HG03066 (cell line): ENCODE measurements around the gene TOR4A.
"Not testable (repeated sequence)": the region's sequence is repeated elsewhere in the genome, so short reads cannot be mapped to it uniquely, and the experiment has no call there.

Experiments used
- ATAC-seq: cut with Tn5 transposase; IDR thresholded peaks from one replicate; pipeline ENCODE4 v1.9.1; 2021; ENCODE audit warnings: low read depth; ENCODE audit not compliant: unreplicated experiment

TOR4A gene

GRCh38 chr9:137315581-137316011 lies 38.1 kb downstream of the TOR4A start:
- no peak for ATAC-seq

GRCh38 chr9:137316012-137316981 lies 38.8 kb downstream of the TOR4A start:
- ATAC-seq: no peak

- no peak for ATAC-seq
Observed at GRCh38 chr9:137317021-137317717, 39.6 kb downstream of the TOR4A start.

- no peak for ATAC-seq
Observed at GRCh38 chr9:137317718-137318511, 40.4 kb downstream of the TOR4A start.

GRCh38 chr9:137318602-137319001 lies 41.1 kb downstream of the TOR4A start:
- ATAC-seq: no peak

- ATAC-seq: no peak
Observed at GRCh38 chr9:137319011-137319738, 41.6 kb downstream of the TOR4A start.

- no peak for ATAC-seq
Observed at GRCh38 chr9:137319739-137320551, 42.4 kb downstream of the TOR4A start.

GRCh38 chr9:137320555-137321384 lies 43.2 kb downstream of the TOR4A start:
- ATAC-seq: no peak

- no peak for ATAC-seq
Observed at GRCh38 chr9:137321726-137322361, 44.3 kb downstream of the TOR4A start.

GRCh38 chr9:137323531-137324331 lies 46.2 kb downstream of the TOR4A start:
- ATAC-seq: no peak

- ATAC-seq: no peak
Observed at GRCh38 chr9:137325124-137325523, 47.6 kb downstream of the TOR4A start.

- ATAC-seq: no peak
Observed at GRCh38 chr9:137325799-137326198, 48.3 kb downstream of the TOR4A start.

GRCh38 chr9:137326445-137327065 lies 49.0 kb downstream of the TOR4A start:
- no peak for ATAC-seq

GRCh38 chr9:137327641-137328550 lies 50.4 kb downstream of the TOR4A start:
- not testable (repeated sequence) for ATAC-seq

GRCh38 chr9:137329590-137329989 lies 52.1 kb downstream of the TOR4A start:
- not testable (repeated sequence) for ATAC-seq

GRCh38 chr9:137330689-137331088 lies 53.2 kb downstream of the TOR4A start:
- ATAC-seq: no peak
